ENCODE measurements around the gene GALM. TPM values are rescaled to one million over a fixed set of nuclear protein-coding genes. Genes with fewer than 3 reads are reported as not detected.
A peak's percentile ranks its signal among the peaks of the same experiment; 100 is the strongest.

GALM gene
- total and polyA plus RNA-seq, 4 donors = 20.5 to 32.8 (median 26.1) TPM

DNA sequence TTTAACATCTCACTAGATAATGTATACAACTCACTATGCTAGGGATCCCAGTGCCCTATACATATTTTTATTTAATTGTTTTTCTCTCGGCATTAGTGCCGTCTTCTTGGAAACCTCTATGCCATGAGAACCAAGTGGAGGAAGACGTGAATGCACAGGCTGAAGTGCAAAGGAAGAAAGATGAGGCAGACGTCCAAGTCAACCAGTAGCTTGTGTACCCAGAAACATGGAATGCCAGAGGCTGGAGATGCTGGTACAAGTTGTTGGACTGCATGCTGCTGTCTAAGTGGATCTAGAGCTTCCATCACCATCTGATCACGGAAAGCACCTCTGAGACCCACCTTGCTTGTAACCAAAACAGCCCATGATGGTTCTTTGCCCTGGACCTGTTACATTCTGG, 99.6 kb downstream of the GALM start:
- no peak for DNase-seq (ENCODE audit: low spot score)
- H3K4me3 ChIP-seq (ENCODE audit: low read depth in 1 of 3, low read length in 3 of 3) = no peak overlapping the region
- no peak overlapping the region for H3K27ac ChIP-seq (ENCODE audit: low read depth in 1 of 2, low read length in 2 of 2)
- no peaks in the 10 kb centered on the region for H3K27me3 ChIP-seq (ENCODE audit: control insufficient read depth in 4 of 4, insufficient read depth in 4 of 4, low read length in 3 of 4)
- WGBS = 73% methylated on average over 5 of the region's 5 CpGs
- TF ChIP-seq, protein P1, sequence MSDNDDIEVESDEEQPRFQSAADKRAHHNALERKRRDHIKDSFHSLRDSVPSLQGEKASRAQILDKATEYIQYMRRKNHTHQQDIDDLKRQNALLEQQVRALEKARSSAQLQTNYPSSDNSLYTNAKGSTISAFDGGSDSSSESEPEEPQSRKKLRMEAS (IDR thresholded peaks at IDR 0.05) = no peak
- TF ChIP-seq SP1 (IDR thresholded peaks at IDR 0.05) = no peak
- no peak for TF ChIP-seq HNF4A (conservative IDR thresholded peaks at IDR 0.05)
- no peak for TF ChIP-seq RAD21 (IDR thresholded peaks at IDR 0.05)
- TF ChIP-seq, protein P2, sequence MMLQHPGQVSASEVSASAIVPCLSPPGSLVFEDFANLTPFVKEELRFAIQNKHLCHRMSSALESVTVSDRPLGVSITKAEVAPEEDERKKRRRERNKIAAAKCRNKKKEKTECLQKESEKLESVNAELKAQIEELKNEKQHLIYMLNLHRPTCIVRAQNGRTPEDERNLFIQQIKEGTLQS (IDR thresholded peaks at IDR 0.05) = no peak
- H3K4me1 ChIP-seq (ENCODE audit: control insufficient read depth in 4 of 4, insufficient read depth in 4 of 4, low read length in 3 of 4) = peaks cover 2 to 9% (median 4%) of the 10 kb centered on the region in 4 donors
- H3K9me3 ChIP-seq (ENCODE audit: control insufficient read depth in 4 of 4, low read length in 3 of 4) = no peaks in the 10 kb centered on the region
- H3K9ac ChIP-seq (ENCODE audit: low read depth in 1 of 2, low read length in 2 of 2) = no peak overlapping the region
- no peaks in the 10 kb centered on the region for H3K36me3 ChIP-seq (ENCODE audit: control insufficient read depth in 4 of 4, insufficient read depth in 3 of 4, low read depth in 1 of 4, low read length in 3 of 4)

DNA sequence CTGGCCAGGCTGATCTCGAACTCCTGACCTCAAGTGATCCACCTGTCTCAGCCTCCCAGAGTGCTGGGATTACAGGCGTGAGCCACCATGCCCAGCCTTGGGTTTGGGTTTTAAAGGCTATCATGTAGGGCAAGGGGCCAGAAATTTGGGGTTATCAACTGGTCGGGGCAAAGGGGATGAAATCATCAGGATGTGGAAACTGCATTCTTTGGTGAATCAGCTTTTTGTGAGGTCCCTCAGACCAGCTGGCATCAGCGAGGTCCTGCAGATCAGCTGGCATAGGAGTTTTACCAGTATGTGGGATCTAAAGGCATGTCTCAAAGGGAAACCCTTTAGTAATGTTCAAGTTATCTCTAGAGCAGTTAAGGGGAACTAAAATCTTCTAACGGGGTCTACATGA, 105.7 kb downstream of the GALM start:
- H3K9me3 ChIP-seq (ENCODE audit: control insufficient read depth in 4 of 4, low read length in 3 of 4) = no peaks in the 10 kb centered on the region
- H3K4me3 ChIP-seq (ENCODE audit: low read depth in 1 of 3, low read length in 3 of 3) = no peak overlapping the region
- peaks cover 2 to 10% (median 7%) of the 10 kb centered on the region in 4 donors for H3K4me1 ChIP-seq (ENCODE audit: control insufficient read depth in 4 of 4, insufficient read depth in 4 of 4, low read length in 3 of 4)
- TF ChIP-seq, protein P2 (IDR thresholded peaks at IDR 0.05) = peak; percentile 77
- TF ChIP-seq GABPA (IDR thresholded peaks at IDR 0.05 in 1 of 2, conservative IDR thresholded peaks at IDR 0.05 in 1 of 2) = no peak
- no peak for TF ChIP-seq FOXA2 (IDR thresholded peaks at IDR 0.05)
- peak; percentile 29 to 64 for TF ChIP-seq JUND (IDR thresholded peaks at IDR 0.05)
- TF ChIP-seq HNF4A (conservative IDR thresholded peaks at IDR 0.05) = peak; percentile 57 to 64
- TF ChIP-seq NR2F2 (IDR thresholded peaks at IDR 0.05) = no peak
- TF ChIP-seq, protein P3, sequence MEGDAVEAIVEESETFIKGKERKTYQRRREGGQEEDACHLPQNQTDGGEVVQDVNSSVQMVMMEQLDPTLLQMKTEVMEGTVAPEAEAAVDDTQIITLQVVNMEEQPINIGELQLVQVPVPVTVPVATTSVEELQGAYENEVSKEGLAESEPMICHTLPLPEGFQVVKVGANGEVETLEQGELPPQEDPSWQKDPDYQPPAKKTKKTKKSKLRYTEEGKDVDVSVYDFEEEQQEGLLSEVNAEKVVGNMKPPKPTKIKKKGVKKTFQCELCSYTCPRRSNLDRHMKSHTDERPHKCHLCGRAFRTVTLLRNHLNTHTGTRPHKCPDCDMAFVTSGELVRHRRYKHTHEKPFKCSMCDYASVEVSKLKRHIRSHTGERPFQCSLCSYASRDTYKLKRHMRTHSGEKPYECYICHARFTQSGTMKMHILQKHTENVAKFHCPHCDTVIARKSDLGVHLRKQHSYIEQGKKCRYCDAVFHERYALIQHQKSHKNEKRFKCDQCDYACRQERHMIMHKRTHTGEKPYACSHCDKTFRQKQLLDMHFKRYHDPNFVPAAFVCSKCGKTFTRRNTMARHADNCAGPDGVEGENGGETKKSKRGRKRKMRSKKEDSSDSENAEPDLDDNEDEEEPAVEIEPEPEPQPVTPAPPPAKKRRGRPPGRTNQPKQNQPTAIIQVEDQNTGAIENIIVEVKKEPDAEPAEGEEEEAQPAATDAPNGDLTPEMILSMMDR (IDR thresholded peaks at IDR 0.05; ENCODE audit: low read depth, low read length, missing input control) = no peak
- peak; percentile 75 to 76 for TF ChIP-seq RXRA (IDR thresholded peaks at IDR 0.05)
- TF ChIP-seq, protein P4, sequence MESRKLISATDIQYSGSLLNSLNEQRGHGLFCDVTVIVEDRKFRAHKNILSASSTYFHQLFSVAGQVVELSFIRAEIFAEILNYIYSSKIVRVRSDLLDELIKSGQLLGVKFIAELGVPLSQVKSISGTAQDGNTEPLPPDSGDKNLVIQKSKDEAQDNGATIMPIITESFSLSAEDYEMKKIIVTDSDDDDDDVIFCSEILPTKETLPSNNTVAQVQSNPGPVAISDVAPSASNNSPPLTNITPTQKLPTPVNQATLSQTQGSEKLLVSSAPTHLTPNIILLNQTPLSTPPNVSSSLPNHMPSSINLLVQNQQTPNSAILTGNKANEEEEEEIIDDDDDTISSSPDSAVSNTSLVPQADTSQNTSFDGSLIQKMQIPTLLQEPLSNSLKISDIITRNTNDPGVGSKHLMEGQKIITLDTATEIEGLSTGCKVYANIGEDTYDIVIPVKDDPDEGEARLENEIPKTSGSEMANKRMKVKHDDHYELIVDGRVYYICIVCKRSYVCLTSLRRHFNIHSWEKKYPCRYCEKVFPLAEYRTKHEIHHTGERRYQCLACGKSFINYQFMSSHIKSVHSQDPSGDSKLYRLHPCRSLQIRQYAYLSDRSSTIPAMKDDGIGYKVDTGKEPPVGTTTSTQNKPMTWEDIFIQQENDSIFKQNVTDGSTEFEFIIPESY (IDR thresholded peaks at IDR 0.05) = no peak
- no peak for TF ChIP-seq TAF1 (conservative IDR thresholded peaks at IDR 0.05)
- no peak for TF ChIP-seq EGR1 (IDR thresholded peaks at IDR 0.05; ENCODE audit: low read depth in 2 of 2)
- no peak for TF ChIP-seq FOXA1 (IDR thresholded peaks at IDR 0.05)
- peak; percentile 33 for TF ChIP-seq SP1 (IDR thresholded peaks at IDR 0.05)
- peak in 1 of 2 donors; percentile 38 for TF ChIP-seq RAD21 (IDR thresholded peaks at IDR 0.05)
- TF ChIP-seq, protein P1 (IDR thresholded peaks at IDR 0.05) = no peak
- no peak for TF ChIP-seq YY1 (IDR thresholded peaks at IDR 0.05)
- no peak for TF ChIP-seq HNF4G (IDR thresholded peaks at IDR 0.05)
- TF ChIP-seq, protein P5, sequence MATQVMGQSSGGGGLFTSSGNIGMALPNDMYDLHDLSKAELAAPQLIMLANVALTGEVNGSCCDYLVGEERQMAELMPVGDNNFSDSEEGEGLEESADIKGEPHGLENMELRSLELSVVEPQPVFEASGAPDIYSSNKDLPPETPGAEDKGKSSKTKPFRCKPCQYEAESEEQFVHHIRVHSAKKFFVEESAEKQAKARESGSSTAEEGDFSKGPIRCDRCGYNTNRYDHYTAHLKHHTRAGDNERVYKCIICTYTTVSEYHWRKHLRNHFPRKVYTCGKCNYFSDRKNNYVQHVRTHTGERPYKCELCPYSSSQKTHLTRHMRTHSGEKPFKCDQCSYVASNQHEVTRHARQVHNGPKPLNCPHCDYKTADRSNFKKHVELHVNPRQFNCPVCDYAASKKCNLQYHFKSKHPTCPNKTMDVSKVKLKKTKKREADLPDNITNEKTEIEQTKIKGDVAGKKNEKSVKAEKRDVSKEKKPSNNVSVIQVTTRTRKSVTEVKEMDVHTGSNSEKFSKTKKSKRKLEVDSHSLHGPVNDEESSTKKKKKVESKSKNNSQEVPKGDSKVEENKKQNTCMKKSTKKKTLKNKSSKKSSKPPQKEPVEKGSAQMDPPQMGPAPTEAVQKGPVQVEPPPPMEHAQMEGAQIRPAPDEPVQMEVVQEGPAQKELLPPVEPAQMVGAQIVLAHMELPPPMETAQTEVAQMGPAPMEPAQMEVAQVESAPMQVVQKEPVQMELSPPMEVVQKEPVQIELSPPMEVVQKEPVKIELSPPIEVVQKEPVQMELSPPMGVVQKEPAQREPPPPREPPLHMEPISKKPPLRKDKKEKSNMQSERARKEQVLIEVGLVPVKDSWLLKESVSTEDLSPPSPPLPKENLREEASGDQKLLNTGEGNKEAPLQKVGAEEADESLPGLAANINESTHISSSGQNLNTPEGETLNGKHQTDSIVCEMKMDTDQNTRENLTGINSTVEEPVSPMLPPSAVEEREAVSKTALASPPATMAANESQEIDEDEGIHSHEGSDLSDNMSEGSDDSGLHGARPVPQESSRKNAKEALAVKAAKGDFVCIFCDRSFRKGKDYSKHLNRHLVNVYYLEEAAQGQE (IDR thresholded peaks at IDR 0.05) = no peak
- DNase-seq (ENCODE audit: low spot score) = no peak
- H3K9ac ChIP-seq (ENCODE audit: low read depth in 1 of 2, low read length in 2 of 2) = no peak overlapping the region
- no peaks in the 10 kb centered on the region for H3K27me3 ChIP-seq (ENCODE audit: control insufficient read depth in 4 of 4, insufficient read depth in 4 of 4, low read length in 3 of 4)
- 32% methylated on average over 5 of the region's 5 CpGs for WGBS
- peak overlapping the region; percentile 46 to 58 for H3K27ac ChIP-seq (ENCODE audit: low read depth in 1 of 2, low read length in 2 of 2)
- no peaks in the 10 kb centered on the region for H3K36me3 ChIP-seq (ENCODE audit: control insufficient read depth in 4 of 4, insufficient read depth in 3 of 4, low read depth in 1 of 4, low read length in 3 of 4)

Measured in liver (tissue), 9 donors.